ENCODE results near the gene B3GNT7. TPM values are rescaled to one million over a fixed set of nuclear protein-coding genes. Genes with fewer than 3 reads are reported as not detected.

B3GNT7 gene
- total RNA-seq = 3.4 TPM

GRCh38 chr2:231395188-231396057, at the start of gene B3GNT7:
Gene B3GNT7, plus strand, starts transcription at chr2:231395710. Its CDS starts 94 bp downstream, at chr2:231395804.

Other genes with a start within 250 kb of the B3GNT7 start
- 63.1 TPM for gene ARMC9, start 197.1 kb upstream of the B3GNT7 start, total RNA-seq
- 289 TPM for gene NCL, start 68.8 kb downstream of the B3GNT7 start, total RNA-seq
- 2.1 TPM for gene NMUR1, start 134.7 kb downstream of the B3GNT7 start, total RNA-seq
- not detected for gene TEX44, start 197.2 kb downstream of the B3GNT7 start, total RNA-seq

Measured in camera-type eye (tissue), 1 donor.